ENCODE data around the gene UCP2. TPM values are rescaled to one million over a fixed set of nuclear protein-coding genes. Genes with fewer than 3 reads are reported as not detected.

Gene UCP2
- total and polyA plus RNA-seq, 2 experiments from 2014 or later: 60.1 to 76.9 TPM

GRCh38 chr11:73949912-73950311 is 32.7 kb downstream of the UCP2 start:
- TF ChIP-seq ZNF462 (CRISPR knock-in tag; IDR thresholded peaks at IDR 0.05): no peak
- TF ChIP-seq JUNB (IDR thresholded peaks at IDR 0.05; ENCODE audit: unreplicated experiment): no peak
- no peak for TF ChIP-seq CREB1 (CRISPR knock-in tag; IDR thresholded peaks at IDR 0.05; ENCODE audit: low read depth)
- TF ChIP-seq NANOG (IDR thresholded peaks at IDR 0.05; ENCODE audit: borderline replicate concordance): no peak
- TF ChIP-seq STAT1 (IDR thresholded peaks at IDR 0.05; ENCODE audit: unreplicated experiment): no peak
- no peak for TF ChIP-seq POLR2AphosphoS5 (IDR thresholded peaks at IDR 0.05; ENCODE audit: low read depth)
- TF ChIP-seq ZNF114 (CRISPR knock-in tag; IDR thresholded peaks at IDR 0.05): no peak
- TF ChIP-seq CTCF (conservative IDR thresholded peaks at IDR 0.05; ENCODE audit: low read depth in 2 of 2): no peak
- TF ChIP-seq ETS1 (IDR thresholded peaks at IDR 0.05): no peak
- TF ChIP-seq EZH2phosphoT487 (IDR thresholded peaks at IDR 0.05; ENCODE audit: unreplicated experiment): no peak
- no peak for TF ChIP-seq ZNF331 (CRISPR knock-in tag; IDR thresholded peaks at IDR 0.05; ENCODE audit: low read depth)
- no peak for TF ChIP-seq REST (IDR thresholded peaks at IDR 0.05; ENCODE audit: unreplicated experiment)
- TF ChIP-seq EZH2 (IDR thresholded peaks at IDR 0.05; ENCODE audit: low read depth, unreplicated experiment): no peak
- H3F3A ChIP-seq (replicated peaks; ENCODE audit: low read depth): no peaks in the 10 kb centered on the region
- H3K36me3 ChIP-seq (ENCODE audit: insufficient read depth): no peaks in the 10 kb centered on the region

More at GRCh38 chr11:73949912-73950311, 32.7 kb downstream of the UCP2 start:
- no peak overlapping the region for H3K27ac ChIP-seq (ENCODE audit: low read depth)
- no peak overlapping the region for H3K4me2 ChIP-seq
- no peaks in the 10 kb centered on the region for H4K20me1 ChIP-seq (replicated peaks; ENCODE audit: insufficient read depth)
- no peaks in the 10 kb centered on the region for H3K27me3 ChIP-seq (ENCODE audit: insufficient read depth)
- no peaks in the 10 kb centered on the region; the same call in 2 of the 3 replicates for H3K4me1 Mint-ChIP-seq
- no peaks in the 10 kb centered on the region for H3K27me3 Mint-ChIP-seq (ENCODE audit: insufficient read depth, low read depth, poor library complexity)
- peaks cover 3% of the 10 kb centered on the region; the same call in 1 of the 2 replicates for H3K4me1 ChIP-seq (ENCODE audit: insufficient read depth)
- no peak overlapping the region for H3K4me3 Mint-ChIP-seq
- H3K36me3 Mint-ChIP-seq (ENCODE audit: low read depth): no peaks in the 10 kb centered on the region
- ATAC-seq (no peak), DNase-seq (ENCODE audit: low spot score) (no peak)
- H3K27ac Mint-ChIP-seq: no peak overlapping the region
- H3K4me3 ChIP-seq: no peak overlapping the region
- no peak overlapping the region for H2AFZ ChIP-seq
- peaks cover 7% of the 10 kb centered on the region; the same call in 2 of the 3 replicates for H3K9me3 Mint-ChIP-seq
- no peaks in the 10 kb centered on the region for H3K9me2 ChIP-seq (ENCODE audit: insufficient read depth)
- H3K79me2 ChIP-seq (replicated peaks; ENCODE audit: insufficient read depth): no peaks in the 10 kb centered on the region

All from GM23338 (cell line).